K562 (cell line): ENCODE results near the gene UBE2E2. TPM values are rescaled to one million over a fixed set of nuclear protein-coding genes. Genes with fewer than 3 reads are reported as not detected.

Source experiments
- ATAC-seq: fragments of 200-7000 bp; cut with Tn5 transposase; 3 replicates; pipeline ENCODE4 v1.9.1; 2020; ENCODE audit warnings: moderate library complexity
- BruUV-seq: library from RNA; stranded (reverse); fragments of 400-500 nt; replicated peaks from 2 replicates; lab custom pipeline; 2021; lab: Mats Ljungman, UMichigan
- CTCF ChIA-PET: fragments of 300-600 bp; formaldehyde crosslinking; extraction: SDS; loops from one replicate; lab custom pipeline; 2021; ENCODE audit warnings: low intra/inter-chr PET ratio; lab: Yijun Ruan, JAX
- POLR2A ChIA-PET: fragments of 300-600, 350-650 bp; sonication (Branson Sonifier 250); formaldehyde crosslinking; extraction: SDS; loops from one replicate; lab custom pipeline; 2021; ENCODE audit warnings: antibody characterized with exemption, inconsistent platforms; lab: Yijun Ruan, JAX
- DNase-seq, 4 experiments: peaks; one replicate each; pipeline versions ENCODE4 v3.0.0 to v3.0.0-alpha.2; 2011 to 2018; ENCODE audit warnings: low spot score in 3 of 4, mixed read lengths in 3 of 4; ENCODE audit errors: extremely low read depth in 1 of 4
- FAIRE-seq: peaks from 2 replicates; lab custom pipeline; 2011; peaks lifted over from hg19 to GRCh38; lab: Jason Lieb, UNC
- H2AFZ ChIP-seq: 2 replicates; pipeline ENCODE4 v1.6.0; 2011; ENCODE audit warnings: low read depth, low read length, control low read depth, inconsistent platforms
- H3K27ac ChIP-seq: fragments of 200-600 bp; 3 replicates; pipeline ENCODE4 v1.8.0; 2011; ENCODE audit warnings: low read depth, mild to moderate bottlenecking, control low read depth, inconsistent platforms, low read length, moderate library complexity, mixed read lengths; ENCODE audit errors: extremely low read depth
- H3K27me3 ChIP-seq, 2 experiments: fragments of 300-600 bp in 1 of 2; 2 replicates in 1 of 2; 3 replicates in 1 of 2; pipeline versions ENCODE4 v1.6.0 to v1.8.0; 2011; ENCODE audit warnings: inconsistent platforms in 2 of 2, low read length in 2 of 2, mild to moderate bottlenecking in 1 of 2, mixed read lengths in 1 of 2, moderate library complexity in 1 of 2; ENCODE audit not compliant: control insufficient read depth in 2 of 2, insufficient read depth in 2 of 2
- H3K36me3 ChIP-seq: fragments of 300-600 bp; 3 replicates; pipeline ENCODE4 v1.8.0; 2011; ENCODE audit warnings: mild to moderate bottlenecking, low read length, inconsistent platforms; ENCODE audit not compliant: control insufficient read depth, insufficient read depth
- H3K4me1 ChIP-seq, 2 experiments: fragments of 200-600 bp in 1 of 2; replicated peaks in 1 of 2; 2 replicates in 1 of 2; 3 replicates in 1 of 2; pipeline versions ENCODE4 v1.5.1 to v1.8.0; 2011; ENCODE audit warnings: inconsistent platforms in 2 of 2, low read length in 2 of 2, mild to moderate bottlenecking in 1 of 2, mixed read lengths in 1 of 2, moderate library complexity in 1 of 2; ENCODE audit not compliant: control insufficient read depth in 2 of 2, insufficient read depth in 2 of 2
- H3K4me2 ChIP-seq: 2 replicates; pipeline ENCODE4 v1.6.1; 2011; ENCODE audit warnings: low read length, control low read depth, inconsistent platforms, mixed read lengths; ENCODE audit not compliant: insufficient read depth
- H3K4me3 ChIP-seq: fragments of 200-600 bp; sonication (generic), shearing (Covaris generic); 2 replicates; pipeline ENCODE4 v1.5.1; 2016; ENCODE audit warnings: control low read depth, inconsistent platforms
- H3K79me2 ChIP-seq: fragments of 200-600 bp; 3 replicates; pipeline ENCODE4 v1.8.0; 2011; ENCODE audit warnings: low read length, inconsistent platforms; ENCODE audit not compliant: control insufficient read depth, insufficient read depth
- H3K9ac ChIP-seq, 2 experiments: 2 replicates each; pipeline versions ENCODE4 v1.6.0 to v1.6.1; 2011; ENCODE audit warnings: low read depth in 2 of 2, low read length in 2 of 2, control low read depth in 1 of 2, inconsistent platforms in 1 of 2, mild to moderate bottlenecking in 1 of 2, mixed read lengths in 1 of 2; ENCODE audit not compliant: insufficient read depth in 1 of 2
- H3K9me1 ChIP-seq: one replicate; pipeline ENCODE4 v1.6.0; 2011; ENCODE audit warnings: inconsistent platforms, mild to moderate bottlenecking, low read length, moderate library complexity; ENCODE audit not compliant: control insufficient read depth, insufficient read depth
- H3K9me3 ChIP-seq: replicated peaks from 2 replicates; pipeline ENCODE4 v1.5.1; 2011; ENCODE audit warnings: low read depth, low read length, inconsistent platforms; ENCODE audit not compliant: control insufficient read depth, insufficient read depth
- H4K20me1 ChIP-seq: replicated peaks from 2 replicates; pipeline ENCODE4 v1.6.1; 2011; ENCODE audit warnings: low read length, inconsistent platforms, mixed read lengths; ENCODE audit not compliant: control insufficient read depth, insufficient read depth
- ELF1 ChIP-seq: fragments of 200-800 bp; sonication (Bioruptor generic); IDR thresholded peaks from 2 replicates; pipeline ENCODE4 v1.6.1; 2016; ENCODE audit warnings: missing genetic modification characterization, missing compliant biosample characterization
- EP300 ChIP-seq: IDR thresholded peaks from 2 replicates; pipeline ENCODE4 v1.6.1; 2012; ENCODE audit warnings: low read length, improper control_type of control experiment
- TRIM24 ChIP-seq, 2 experiments: fragments of 450-650 bp; IDR thresholded peaks; 2 replicates each; pipeline ENCODE4 v1.6.1; 2016
- ZNF41 ChIP-seq: fragments of 250-450 bp; sonication (Bioruptor Pico); conservative IDR thresholded peaks from 2 replicates; pipeline ENCODE4 v1.4.0; 2020; ENCODE audit warnings: mild to moderate bottlenecking
- ZNF695 ChIP-seq: fragments of 450-650 bp; formaldehyde crosslinking; IDR thresholded peaks from 2 replicates; pipeline ENCODE4 v1.4.0; 2020; ENCODE audit warnings: mild to moderate bottlenecking, moderate library complexity
- ZNF780A ChIP-seq: fragments of 250-450 bp; sonication (Bioruptor Pico); IDR thresholded peaks from 2 replicates; pipeline ENCODE4 v1.5.0; 2021; ENCODE audit warnings: mild to moderate bottlenecking
- in situ Hi-C: fragments of 300-500 bp; cut with MboI; formaldehyde crosslinking; loops from 4 replicates; pipeline ENCODE4 v1.15.0; 2018; ENCODE audit warnings: inconsistent platforms, mixed read lengths
- intact Hi-C: fragments of 100-400 bp; cut with micrococcal nuclease; formaldehyde crosslinking; loops from 2 replicates; pipeline ENCODE4 v1.14.2; 2022
- polyA plus RNA-seq, 8 experiments: library from polyadenylated mRNA; depleted of rRNA in 4 of 8; stranded (reverse) in 5 of 8; unstranded in 3 of 8; fragments of >200 nt; fragmentation: Nextera tagmentation in 2 of 8; fragmentation: Illumina TruSeq in 1 of 8; extraction: Ambion mirVana in 2 of 8; extraction: Trizol in 1 of 8; gene quantifications; 2 replicates each; pipeline versions ENCODE4 v1.2.1 to v1.2.3, GENCODE V29; 2011 to 2014; ENCODE audit warnings: inconsistent platforms in 1 of 8, missing spikeins in 1 of 8
- total RNA-seq, 7 experiments: library from RNA; depleted of rRNA in 6 of 7; stranded (reverse); fragments of >200 nt in 6 of 7; fragmentation: Illumina TruSeq in 2 of 7; extraction: Trizol in 2 of 7; gene quantifications; 2 replicates each; pipeline versions ENCODE4 v1.2.1 to v1.2.3, GENCODE V29; 2011 to 2021; ENCODE audit warnings: low replicate concordance in 1 of 7
- TF ChIP-seq, protein P1 (sequence below): sonication (generic); formaldehyde crosslinking; IDR thresholded peaks from 2 replicates; pipeline ENCODE4 v1.8.1; 2023; ENCODE audit warnings: mild to moderate bottlenecking, missing genetic modification reagents
- TF ChIP-seq, protein P2 (sequence below): sonication (generic); formaldehyde crosslinking; IDR thresholded peaks from 2 replicates; pipeline ENCODE4 v1.8.0; 2022; ENCODE audit warnings: missing genetic modification reagents, mild to moderate bottlenecking, borderline replicate concordance

Gene UBE2E2
- total and polyA plus RNA-seq, 9 of the 15 experiments (the other 6 are each of a cell fraction or from before 2014, with no cell fraction given): 0.22 to 5.1 (median 1.9) TPM

GRCh38 chr3:23294770-23295387 lies 91.8 kb downstream of the UBE2E2 start:
- DNase-seq: no peak
- intact Hi-C loops (no loop called here), in situ Hi-C loops (no loop called here)
- ChIA-PET POLR2A (no interaction called here), CTCF (no interaction called here)
- no peaks in the 10 kb centered on the region; the same call in 1 of the 2 replicates for H3K9me3 ChIP-seq
- H4K20me1 ChIP-seq: no peaks in the 10 kb centered on the region
- no peak overlapping the region for H3K4me2 ChIP-seq
- no peak overlapping the region for H3K27ac ChIP-seq
- no peaks in the 10 kb centered on the region for H3K36me3 ChIP-seq
- H2AFZ ChIP-seq: no peak overlapping the region
- FAIRE-seq: no peak
- no peak overlapping the region for H3K4me3 ChIP-seq
- H3K4me1 ChIP-seq: no peaks in the 10 kb centered on the region
- H3K9me1 ChIP-seq: no peaks in the 10 kb centered on the region
- no peak overlapping the region for H3K9ac ChIP-seq
- no peaks in the 10 kb centered on the region for H3K79me2 ChIP-seq
- no peak for TF ChIP-seq ZNF41 (CRISPR knock-in tag)
- no peak for TF ChIP-seq ELF1 (tag)
- TF ChIP-seq, protein P1, sequence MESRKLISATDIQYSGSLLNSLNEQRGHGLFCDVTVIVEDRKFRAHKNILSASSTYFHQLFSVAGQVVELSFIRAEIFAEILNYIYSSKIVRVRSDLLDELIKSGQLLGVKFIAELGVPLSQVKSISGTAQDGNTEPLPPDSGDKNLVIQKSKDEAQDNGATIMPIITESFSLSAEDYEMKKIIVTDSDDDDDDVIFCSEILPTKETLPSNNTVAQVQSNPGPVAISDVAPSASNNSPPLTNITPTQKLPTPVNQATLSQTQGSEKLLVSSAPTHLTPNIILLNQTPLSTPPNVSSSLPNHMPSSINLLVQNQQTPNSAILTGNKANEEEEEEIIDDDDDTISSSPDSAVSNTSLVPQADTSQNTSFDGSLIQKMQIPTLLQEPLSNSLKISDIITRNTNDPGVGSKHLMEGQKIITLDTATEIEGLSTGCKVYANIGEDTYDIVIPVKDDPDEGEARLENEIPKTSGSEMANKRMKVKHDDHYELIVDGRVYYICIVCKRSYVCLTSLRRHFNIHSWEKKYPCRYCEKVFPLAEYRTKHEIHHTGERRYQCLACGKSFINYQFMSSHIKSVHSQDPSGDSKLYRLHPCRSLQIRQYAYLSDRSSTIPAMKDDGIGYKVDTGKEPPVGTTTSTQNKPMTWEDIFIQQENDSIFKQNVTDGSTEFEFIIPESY (CRISPR knock-in tag): no peak
- TF ChIP-seq EP300: no peak
- TF ChIP-seq ZNF695: no peak
- no peak for TF ChIP-seq ZNF780A (CRISPR knock-in tag)
- TF ChIP-seq, protein P2, sequence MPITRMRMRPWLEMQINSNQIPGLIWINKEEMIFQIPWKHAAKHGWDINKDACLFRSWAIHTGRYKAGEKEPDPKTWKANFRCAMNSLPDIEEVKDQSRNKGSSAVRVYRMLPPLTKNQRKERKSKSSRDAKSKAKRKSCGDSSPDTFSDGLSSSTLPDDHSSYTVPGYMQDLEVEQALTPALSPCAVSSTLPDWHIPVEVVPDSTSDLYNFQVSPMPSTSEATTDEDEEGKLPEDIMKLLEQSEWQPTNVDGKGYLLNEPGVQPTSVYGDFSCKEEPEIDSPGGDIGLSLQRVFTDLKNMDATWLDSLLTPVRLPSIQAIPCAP (CRISPR knock-in tag): no peak
- TF ChIP-seq TRIM24 (IDR thresholded peaks at IDR 0.05): no peak
- no TSS peak for BruUV-seq
- no peak for ATAC-seq
- no peaks in the 10 kb centered on the region for H3K27me3 ChIP-seq
